GM21723 (cell line): ENCODE results near the gene NRXN2.

ENCODE experiments used
- ATAC-seq: cut with Tn5 transposase; IDR thresholded peaks from one replicate; pipeline ENCODE4 v1.9.1; 2021; ENCODE audit warnings: mild to moderate bottlenecking, moderate library complexity; ENCODE audit not compliant: unreplicated experiment

Gene NRXN2

GRCh38 chr11:64723117-64723906 lies at the start of gene NRXN2:
TSS of gene NRXN2 (minus strand) at chr11:64723197. CDS start at chr11:64713699, 9,498 bp downstream.
- ATAC-seq = peak; percentile 85

- no peak for ATAC-seq
Observed at GRCh38 chr11:64772303-64773018, 49.5 kb upstream of the NRXN2 start.

GRCh38 chr11:64771861-64772260 lies 48.9 kb upstream of the NRXN2 start:
- ATAC-seq = no peak

- ATAC-seq = no peak
Observed at GRCh38 chr11:64770120-64770519, 47.1 kb upstream of the NRXN2 start.

GRCh38 chr11:64769283-64769682 lies 46.3 kb upstream of the NRXN2 start:
- no peak for ATAC-seq

GRCh38 chr11:64768300-64768694 lies 45.3 kb upstream of the NRXN2 start:
- ATAC-seq = no peak

- no peak for ATAC-seq
Observed at GRCh38 chr11:64767344-64768299, 44.6 kb upstream of the NRXN2 start.

GRCh38 chr11:64766881-64767280 lies 43.9 kb upstream of the NRXN2 start:
- no peak for ATAC-seq

GRCh38 chr11:64765851-64766665 lies 43.1 kb upstream of the NRXN2 start:
- no peak for ATAC-seq

GRCh38 chr11:64765291-64765850 lies 42.4 kb upstream of the NRXN2 start:
- no peak for ATAC-seq

GRCh38 chr11:64764753-64765152 lies 41.8 kb upstream of the NRXN2 start:
- no peak for ATAC-seq

- ATAC-seq = no peak
Observed at GRCh38 chr11:64764040-64764611, 41.1 kb upstream of the NRXN2 start.

GRCh38 chr11:64763526-64764039 lies 40.6 kb upstream of the NRXN2 start:
- no peak for ATAC-seq

GRCh38 chr11:64762674-64763525 lies 39.9 kb upstream of the NRXN2 start:
- ATAC-seq = no peak

GRCh38 chr11:64762277-64762673 lies 39.3 kb upstream of the NRXN2 start:
- ATAC-seq = no peak

- ATAC-seq = no peak
Observed at GRCh38 chr11:64760759-64761420, 37.9 kb upstream of the NRXN2 start.

GRCh38 chr11:64759722-64760719 lies 37.0 kb upstream of the NRXN2 start, which contains the start of gene PYGM:
TSS of gene PYGM (minus strand) at chr11:64759974. CDS start at chr11:64759898, 76 bp downstream.
- no peak for ATAC-seq
